GM23248 (cell line): ENCODE results near the gene PSMG4.

Experiments used
- EZH2 ChIP-seq: fragments of 200-600 bp; sonication (generic); IDR thresholded peaks from 2 replicates; pipeline ENCODE4 v1.6.1; 2018; ENCODE audit warnings: antibody characterized with exemption, mild to moderate bottlenecking; ENCODE audit not compliant: insufficient read depth, poor library complexity, severe bottlenecking
- EZH2phosphoT487 ChIP-seq: fragments of 200-600 bp; sonication (generic); IDR thresholded peaks from 2 replicates; pipeline ENCODE4 v1.6.1; 2018; ENCODE audit warnings: antibody characterized with exemption, moderate library complexity, mild to moderate bottlenecking, low read depth; ENCODE audit not compliant: insufficient read depth

DNA sequence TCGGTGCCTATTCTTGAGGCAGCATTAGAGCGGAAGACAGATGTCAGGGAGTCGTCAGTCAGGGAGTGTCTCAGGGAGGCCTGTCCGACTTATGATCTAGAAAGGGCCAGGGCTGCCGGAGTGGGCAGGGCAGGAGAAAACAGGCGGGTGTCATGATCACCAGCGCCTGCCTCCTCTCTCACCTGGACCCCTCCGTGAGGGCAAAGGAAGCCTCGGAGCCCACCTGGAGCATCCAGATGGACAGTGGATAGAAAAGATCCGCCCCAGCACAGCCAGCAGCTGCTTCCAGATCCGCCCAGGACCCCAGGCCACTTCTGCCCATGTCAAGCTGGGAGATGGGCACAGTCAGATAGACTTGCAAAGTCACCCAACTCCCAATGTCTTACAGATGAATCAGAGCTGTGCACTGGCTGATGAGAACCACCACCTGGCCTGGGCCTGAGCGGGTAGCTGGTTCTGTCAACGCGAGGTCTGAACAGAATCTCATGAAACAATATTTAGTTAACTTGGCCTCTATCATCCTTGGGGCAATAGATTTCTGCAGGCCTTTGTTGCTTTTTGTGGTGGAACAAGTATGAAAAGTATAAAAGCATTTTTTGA is 22.2 kb downstream of the PSMG4 start:
- no peak for TF ChIP-seq EZH2
- TF ChIP-seq EZH2phosphoT487 = no peak
